NCI-H2029 (cell line): ENCODE data around the gene UMAD1.

Source experiments
- DNase-seq: peaks from one replicate; lab custom pipeline; 2025; lab: John Stamatoyannopoulos, UW

The UMAD1 gene

GRCh38 chr7:7764520-7765396 is 124.2 kb downstream of the UMAD1 start:
- DNase-seq: no peak

GRCh38 chr7:7765422-7765821 is 124.9 kb downstream of the UMAD1 start:
- DNase-seq: no peak

GRCh38 chr7:7766671-7767070 is 126.1 kb downstream of the UMAD1 start:
- no peak for DNase-seq

- DNase-seq: no peak
Measured at GRCh38 chr7:7768977-7769709, 128.6 kb downstream of the UMAD1 start.

GRCh38 chr7:7769710-7770627 is 129.4 kb downstream of the UMAD1 start:
- no peak for DNase-seq

GRCh38 chr7:7771452-7771851 is 130.9 kb downstream of the UMAD1 start:
- DNase-seq: no peak

GRCh38 chr7:7772397-7772821 is 131.9 kb downstream of the UMAD1 start:
- no peak for DNase-seq

GRCh38 chr7:7773334-7774309 is 133.1 kb downstream of the UMAD1 start:
- no peak for DNase-seq

- DNase-seq: no peak
Measured at GRCh38 chr7:7779888-7780287, 139.3 kb downstream of the UMAD1 start.

- DNase-seq: no peak
Measured at GRCh38 chr7:7783001-7783400, 142.4 kb downstream of the UMAD1 start.

- no peak for DNase-seq
Measured at GRCh38 chr7:7785344-7785973, 144.9 kb downstream of the UMAD1 start.

GRCh38 chr7:7786595-7786994 is 146.0 kb downstream of the UMAD1 start:
- DNase-seq: no peak

GRCh38 chr7:7789551-7789988 is 149.0 kb downstream of the UMAD1 start:
- no peak for DNase-seq

- DNase-seq: no peak
Measured at GRCh38 chr7:7790041-7790741, 149.6 kb downstream of the UMAD1 start.

- no peak for DNase-seq
Measured at GRCh38 chr7:7791523-7791922, 151.0 kb downstream of the UMAD1 start.

GRCh38 chr7:7792056-7792455 is 151.5 kb downstream of the UMAD1 start:
- no peak for DNase-seq

- no peak for DNase-seq
Measured at GRCh38 chr7:7793249-7793648, 152.7 kb downstream of the UMAD1 start.

GRCh38 chr7:7793921-7794320 is 153.4 kb downstream of the UMAD1 start:
- no peak for DNase-seq

GRCh38 chr7:7795203-7795602 is 154.7 kb downstream of the UMAD1 start:
- DNase-seq: no peak

- peak; percentile 13 for DNase-seq
Measured at GRCh38 chr7:7795630-7796121, 155.1 kb downstream of the UMAD1 start.
